ENCODE measurements around the gene CD80.

The CD80 gene

DNA sequence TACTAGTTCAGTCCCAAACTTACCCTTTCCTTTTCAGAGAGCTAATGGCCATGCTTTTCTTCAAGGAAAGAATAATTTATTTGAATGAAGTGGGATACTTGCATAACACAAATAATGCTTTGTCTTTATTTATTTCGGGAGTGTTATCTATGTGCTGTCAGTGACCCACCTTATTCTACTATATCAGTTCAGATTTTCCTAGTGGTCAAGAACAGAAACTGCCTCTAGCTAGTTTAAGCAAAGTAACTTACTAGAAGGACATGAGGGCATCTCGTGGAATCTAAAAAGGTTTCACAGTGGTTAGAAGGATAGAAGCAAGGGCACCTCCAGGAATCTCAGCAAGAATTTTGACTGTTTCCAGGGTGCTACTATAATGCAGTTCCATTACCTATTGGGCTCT lies 64.8 kb downstream of the CD80 start:
- DNase-seq (ENCODE audit: low read depth), result no peak

DNA sequence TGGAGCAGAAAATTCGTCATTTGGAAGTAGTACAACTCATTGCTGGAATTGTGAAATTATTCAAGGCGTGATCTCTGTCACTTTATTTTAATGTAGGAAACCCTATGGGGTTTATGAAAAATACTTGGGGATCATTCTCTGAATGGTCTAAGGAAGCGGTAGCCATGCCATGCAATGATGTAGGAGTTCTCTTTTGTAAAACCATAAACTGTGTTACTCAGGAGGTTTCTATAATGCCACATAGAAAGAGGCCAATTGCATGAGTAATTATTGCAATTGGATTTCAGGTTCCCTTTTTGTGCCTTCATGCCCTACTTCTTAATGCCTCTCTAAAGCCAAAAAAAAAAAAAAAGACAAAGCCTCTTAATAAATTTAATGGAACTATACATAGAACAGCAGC lies 66.6 kb downstream of the CD80 start:
- DNase-seq (ENCODE audit: low read depth), result no peak

DNA sequence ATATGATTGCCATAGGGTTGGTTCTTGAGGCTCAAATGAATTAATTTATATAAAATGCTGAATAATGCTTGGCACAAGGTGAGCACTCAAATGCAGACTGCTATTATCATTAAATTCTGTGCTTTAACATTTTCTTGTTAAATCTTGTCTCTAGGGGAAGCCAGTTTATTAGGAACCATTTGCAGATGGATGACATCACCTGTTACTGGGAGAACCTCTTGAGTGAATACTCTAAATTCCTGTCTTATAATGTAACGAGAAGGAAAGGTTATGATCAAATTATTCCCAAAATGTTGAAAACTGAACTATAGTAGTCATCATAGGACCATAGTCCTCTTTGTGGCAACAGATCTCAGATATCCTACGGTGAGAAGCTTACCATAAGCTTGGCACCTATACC lies 67.3 kb downstream of the CD80 start:
- no peak for DNase-seq (ENCODE audit: low read depth)

DNA sequence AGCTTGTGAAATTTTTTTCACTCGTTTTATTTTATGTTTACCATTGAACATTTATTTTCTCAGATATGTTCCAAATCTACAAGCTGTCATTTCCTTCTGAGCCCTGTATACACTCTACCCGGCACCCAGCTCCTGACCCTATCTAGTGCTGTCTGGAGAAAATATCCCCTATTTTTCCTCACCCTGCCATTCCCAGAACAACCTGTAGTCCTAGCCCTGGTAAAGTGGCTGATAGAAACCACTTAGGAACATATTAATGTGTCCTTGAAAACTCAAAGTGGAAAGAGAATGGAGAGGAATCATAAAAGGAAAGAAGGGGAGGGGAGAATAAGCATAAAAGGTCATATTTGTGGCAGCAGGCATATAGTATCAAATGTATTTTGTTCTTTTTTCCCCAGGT lies 69.3 kb downstream of the CD80 start:
- DNase-seq (ENCODE audit: low read depth), result no peak

DNA sequence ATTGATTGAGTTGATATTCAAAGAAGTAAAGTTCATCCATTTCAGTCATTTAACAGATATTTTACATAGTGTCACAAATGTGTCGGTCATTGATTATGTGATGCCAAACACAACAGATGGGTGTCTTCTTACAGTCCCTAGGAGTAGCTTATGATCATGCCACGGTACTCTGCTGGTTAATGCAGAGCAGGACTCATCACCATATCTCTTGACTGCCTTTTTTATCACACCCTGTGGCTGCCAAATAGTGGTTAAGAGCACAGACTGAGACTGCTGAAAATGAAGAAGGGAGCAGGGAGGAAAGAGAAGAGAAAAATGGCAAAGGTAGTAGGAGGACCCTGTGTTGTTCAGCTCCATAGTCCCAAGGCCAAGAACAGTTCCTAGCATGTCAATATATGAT lies 73.9 kb downstream of the CD80 start:
- DNase-seq (ENCODE audit: low read depth), result no peak

- no peak for DNase-seq (ENCODE audit: low read depth)
Measured at GRCh38 chr3:119483101-119483500, 76.3 kb downstream of the CD80 start.

GRCh38 chr3:119481079-119481478 lies 78.3 kb downstream of the CD80 start:
- DNase-seq (ENCODE audit: low read depth), result no peak
